ENCODE data around the gene NGEF. TPM values are rescaled to one million over a fixed set of nuclear protein-coding genes. Genes with fewer than 3 reads are reported as not detected.

Gene NGEF
- total and polyA plus RNA-seq, 10 of the 15 experiments (the other 5 are each of a cell fraction or from before 2014, with no cell fraction given) = 0.12 TPM; not detected in 9

- no peak for TF ChIP-seq MYC (IDR thresholded peaks at IDR 0.05; ENCODE audit: insufficient read depth, insufficient read length, insufficient replicate concordance, low read length, severe bottlenecking)
- no peak for TF ChIP-seq SREBF2 (IDR thresholded peaks at IDR 0.05; ENCODE audit: low read length)
- no peak for TF ChIP-seq PRDM15 (CRISPR knock-in tag; IDR thresholded peaks at IDR 0.05)
- TF ChIP-seq MXI1 (IDR thresholded peaks at IDR 0.05; ENCODE audit: low read depth, low read length) = no peak
- no peak for TF ChIP-seq IRF4 (IDR thresholded peaks at IDR 0.05; ENCODE audit: low read depth, low read length)
- no peak for TF ChIP-seq KAT2A (conservative IDR thresholded peaks at IDR 0.05; ENCODE audit: control insufficient read depth, low read depth, low read length)
- no peak for TF ChIP-seq EP300 (IDR thresholded peaks at IDR 0.05; ENCODE audit: borderline replicate concordance in 1 of 2, control insufficient read depth in 1 of 2, low read depth in 2 of 2, low read length in 2 of 2)
- TF ChIP-seq SIX5 (IDR thresholded peaks at IDR 0.05; ENCODE audit: low read depth, low read length, severe bottlenecking) = no peak
- no peak for TF ChIP-seq SRF (IDR thresholded peaks at IDR 0.05; ENCODE audit: low read depth in 2 of 2, low read length in 2 of 2)
- TF ChIP-seq EED (IDR thresholded peaks at IDR 0.05; ENCODE audit: low read depth) = no peak
- Histone ChIP-seq H3K4me3 (no peak overlapping the region), H3K4me1 (ENCODE audit: control insufficient read depth, insufficient read depth, low read length) (no peaks in the 10 kb centered on the region), H3K9ac (ENCODE audit: control insufficient read depth, insufficient read depth, low read length) (no peak overlapping the region), H3K4me2 (ENCODE audit: control insufficient read depth, insufficient read depth) (no peak overlapping the region), H3K9me3 (replicated peaks; ENCODE audit: control insufficient read depth, insufficient read depth, low read length) (no peaks in the 10 kb centered on the region), H4K20me1 (ENCODE audit: control insufficient read depth, insufficient read depth) (no peaks in the 10 kb centered on the region), H3K79me2 (ENCODE audit: control insufficient read depth, insufficient read depth, low read length) (no peaks in the 10 kb centered on the region), H3K27ac (ENCODE audit: control insufficient read depth, insufficient read depth) (no peak overlapping the region), H3K36me3 (ENCODE audit: control insufficient read depth in 2 of 2, insufficient read depth in 2 of 2, low read length in 1 of 2) (no peaks in the 10 kb centered on the region), H3K27me3 (replicated peaks in 1 of 2; ENCODE audit: control insufficient read depth in 2 of 2, insufficient read depth in 2 of 2, low read length in 1 of 2) (no peaks in the 10 kb centered on the region; a peak in 1 of 4 replicates), H2AFZ (ENCODE audit: control insufficient read depth, low read depth, low read length) (no peak overlapping the region)
- no peak for ATAC-seq
- no peak for FAIRE-seq
- intact Hi-C loops (cut with micrococcal nuclease; ENCODE audit: unreplicated experiment) (no loop called here), in situ Hi-C loops (cut with MboI) (no loop called here)
- CTCF ChIA-PET = no interaction called here
- RAD21 ChIA-PET (ENCODE audit: unreplicated experiment) = no interaction called here
- SMC1A ChIA-PET (ENCODE audit: uncharacterized antibody, unreplicated experiment) = no interaction called here
- 70% methylated on average over 13 of the region's 15 CpGs for WGBS (ENCODE audit: insufficient coverage, insufficient replicate concordance, low lambda C conversion rate, missing lambda C conversion rate)
- no TSS peak for BruUV-seq (replicated peaks)
- DNase-seq (ENCODE audit: low read depth, low spot score) = no peak
- POLR2A ChIA-PET = no interaction called here
These were observed 141.6 kb downstream of the NGEF start for GRCh38 chr2:232871418-232871834.
